HCEC 1CT (cell line): Measurements from ENCODE around the gene ABAT.
A peak's percentile ranks its signal among the peaks of the same experiment; 100 is the strongest.
"Not testable (repeated sequence)": the region's sequence is repeated elsewhere in the genome, so short reads cannot be mapped to it uniquely, and the experiment has no call there.

ENCODE experiments used
- DNase-seq: peaks from one replicate; pipeline ENCODE4 v3.0.0-alpha.2; 2017

Gene ABAT

DNA sequence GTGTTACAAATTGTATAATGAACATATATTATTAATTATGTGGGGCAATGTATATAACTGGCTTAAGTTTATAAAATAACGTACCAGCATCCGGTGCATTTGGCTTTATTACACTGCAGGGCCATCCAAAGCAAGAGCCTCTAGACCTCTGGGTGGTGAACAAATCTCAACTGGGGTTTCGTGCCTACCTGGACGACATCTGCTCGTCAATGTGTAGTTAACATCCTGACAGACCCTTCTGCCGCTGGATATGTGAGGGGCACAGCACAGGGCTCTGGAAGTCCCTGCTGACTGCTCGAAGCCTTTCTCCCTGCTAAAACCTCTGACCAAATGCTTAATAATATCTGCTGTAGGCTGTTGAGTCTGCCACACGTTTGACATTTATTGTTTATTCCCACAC lies 120.7 kb downstream of the ABAT start:
- DNase-seq: no peak

DNA sequence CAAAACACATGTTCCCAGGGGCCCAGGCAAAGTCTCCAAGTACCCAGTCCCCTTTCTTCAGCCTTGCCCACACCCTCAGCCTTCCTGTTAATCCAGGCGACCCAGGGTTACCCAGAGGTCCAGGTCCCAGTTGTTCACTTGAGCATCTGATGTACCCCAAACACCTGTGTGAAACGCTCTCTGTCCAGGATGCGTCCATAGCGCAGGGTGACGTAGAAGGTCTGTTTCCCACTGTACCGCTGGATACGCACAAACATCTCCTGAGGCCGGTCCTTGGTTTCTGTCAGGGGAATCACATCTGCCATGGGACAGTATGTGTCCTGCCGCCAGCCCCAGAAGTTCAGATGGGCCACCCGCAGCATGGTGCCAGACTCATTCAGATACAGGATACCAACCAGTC lies 121.4 kb downstream of the ABAT start:
- no peak for DNase-seq

DNA sequence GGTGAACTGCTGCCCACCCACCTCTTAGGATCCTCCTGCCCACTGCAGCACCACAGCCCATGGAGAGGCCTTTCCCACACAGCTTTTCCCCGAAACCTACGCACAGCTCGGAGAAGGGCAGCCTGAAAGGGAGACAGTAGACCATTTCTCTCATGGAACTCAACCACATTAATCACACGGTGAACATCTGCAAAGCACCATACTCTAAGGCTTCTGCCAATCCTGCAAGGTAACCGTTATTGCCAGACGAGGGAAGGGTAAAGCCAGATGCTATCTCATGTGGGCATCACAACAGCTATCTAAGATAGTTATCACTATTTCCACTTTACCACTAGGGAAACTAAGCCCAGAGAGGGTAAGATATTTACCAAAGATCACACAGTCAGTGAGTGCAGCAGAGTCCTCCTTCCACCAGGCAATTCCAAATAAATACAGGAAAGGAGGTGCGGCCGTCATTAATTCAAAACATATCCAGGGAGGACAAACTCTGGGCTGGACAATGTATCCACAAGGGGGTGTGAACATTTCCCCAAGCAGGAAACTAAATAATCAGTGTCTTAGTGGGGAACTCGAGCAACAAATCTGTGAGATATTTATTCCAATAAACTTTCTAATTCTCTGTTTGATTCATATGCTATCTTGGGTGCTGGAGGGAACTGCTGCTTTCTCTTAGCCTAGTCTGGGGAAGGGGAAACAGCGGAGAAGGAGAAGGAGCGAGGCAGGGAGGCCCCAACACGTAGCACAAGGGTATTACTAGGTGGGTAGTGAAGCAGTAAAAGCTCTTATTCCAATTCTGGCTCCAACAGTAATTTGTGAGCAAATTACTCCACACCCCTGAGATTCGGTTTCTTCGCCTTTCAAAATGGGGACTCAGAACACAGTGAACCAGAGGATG lies 122.3 kb downstream of the ABAT start:
- no peak for DNase-seq

DNA sequence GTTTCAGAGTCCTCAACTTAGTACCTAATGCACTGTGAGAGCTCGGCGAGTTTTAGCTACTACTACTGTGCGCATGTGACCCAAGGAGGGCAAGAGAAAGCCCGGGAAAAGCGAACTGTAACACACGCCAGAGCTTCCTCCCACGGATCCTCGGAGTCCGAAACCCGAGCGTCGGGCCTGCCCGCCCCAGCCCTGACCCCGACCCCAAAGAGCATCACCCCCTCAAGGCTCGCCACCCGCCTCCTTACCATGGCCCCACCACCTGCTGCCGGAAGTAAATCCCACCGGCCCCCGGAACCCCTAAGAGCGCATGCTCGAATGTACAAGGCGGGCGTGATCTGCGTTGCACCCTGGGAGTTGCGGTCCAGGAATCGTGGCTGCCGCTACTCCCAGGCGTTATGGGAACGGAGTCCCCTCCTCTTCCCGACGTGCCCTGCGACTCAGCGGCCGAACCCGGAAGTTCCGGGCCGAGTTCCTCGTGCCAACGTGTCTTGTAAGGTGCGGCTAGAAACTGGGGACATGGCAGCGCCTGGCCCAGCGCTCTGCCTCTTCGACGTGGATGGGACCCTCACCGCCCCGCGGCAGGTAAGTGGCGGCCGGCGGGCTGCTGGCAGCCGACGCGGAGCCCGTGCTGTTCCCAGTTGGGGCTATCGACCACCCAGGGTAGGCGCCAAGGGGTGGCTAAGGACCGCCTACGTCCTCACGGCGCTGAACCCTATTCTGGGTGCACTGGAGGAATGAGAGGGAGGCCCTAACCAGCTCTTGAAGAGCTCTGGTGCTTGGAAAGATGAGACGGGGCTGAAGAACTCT lies 123.2 kb downstream of the ABAT start, which contains the start of the genes PMM2 and TMEM186:
TSS of gene PMM2 (plus strand) at position 476 of the 810 bp plus-strand sequence. CDS start at position 520, 44 bp downstream.
TSS of gene TMEM186 (minus strand) at position 276 of the 810 bp plus-strand sequence. CDS start at position 251, 25 bp downstream.
- DNase-seq: peak; percentile 97

DNA sequence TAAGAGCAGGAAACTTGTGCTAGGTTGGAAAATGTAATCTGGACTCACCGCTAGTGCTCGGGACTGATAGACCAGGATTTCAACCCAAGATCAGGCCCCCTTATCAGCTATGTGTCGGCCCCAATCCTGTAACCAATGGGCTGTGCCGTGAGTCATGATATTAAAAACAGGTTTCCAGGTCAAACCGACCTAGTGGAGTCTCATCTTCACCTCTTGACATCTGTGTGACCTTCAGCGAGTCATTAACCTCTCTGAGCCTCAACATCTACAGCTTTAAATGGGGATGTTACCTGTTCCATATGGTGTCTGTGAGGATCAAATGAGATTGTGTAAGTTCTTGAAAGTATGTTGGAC lies 123.7 kb downstream of the ABAT start:
- peak; percentile 31 for DNase-seq

DNA sequence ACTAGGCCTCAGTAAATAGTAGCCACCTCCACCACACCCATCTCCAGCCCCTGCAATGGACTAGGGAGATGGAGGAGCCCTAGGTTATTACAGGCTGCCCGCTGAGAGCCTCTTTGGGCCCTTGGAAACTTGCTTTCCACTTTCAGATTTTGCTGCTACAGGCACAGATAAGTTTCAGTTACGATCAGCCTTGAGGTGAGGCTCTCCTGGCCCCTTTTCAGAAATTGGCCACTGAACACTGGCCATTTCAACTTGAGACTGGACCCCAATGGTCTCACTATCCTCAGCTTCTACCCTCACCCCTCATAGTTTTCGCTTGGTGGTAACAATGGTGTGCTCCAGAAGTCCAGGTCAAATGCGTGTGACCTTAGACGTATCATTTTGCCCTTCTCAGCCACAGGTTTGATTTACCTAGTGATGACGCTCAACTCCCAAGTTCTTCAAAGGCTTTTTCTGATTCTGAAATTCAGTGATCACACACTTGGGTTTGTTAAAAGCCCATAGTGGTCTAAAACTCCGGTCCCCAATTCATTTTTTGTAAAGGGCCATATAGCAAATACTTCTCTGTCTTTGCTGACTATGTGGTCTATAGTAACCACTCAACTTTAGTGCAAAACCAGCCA lies 124.2 kb downstream of the ABAT start:
- DNase-seq: no peak

DNA sequence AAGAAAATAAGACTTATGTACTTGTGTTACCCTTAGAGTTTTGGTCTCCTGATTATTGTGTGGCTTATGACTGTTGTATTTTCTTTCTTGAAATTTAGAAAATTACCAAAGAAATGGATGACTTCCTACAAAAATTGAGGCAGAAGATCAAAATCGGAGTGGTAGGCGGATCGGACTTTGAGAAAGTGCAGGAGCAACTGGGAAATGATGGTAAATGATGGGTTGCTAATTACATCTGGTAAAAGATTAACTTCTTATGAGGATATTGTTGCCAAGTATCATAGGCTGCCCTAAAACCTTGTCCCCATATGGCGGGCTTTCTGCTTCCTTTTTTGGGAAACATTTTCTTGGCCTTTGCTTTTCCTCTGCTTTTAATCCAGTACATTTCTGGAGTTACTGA lies 127.3 kb downstream of the ABAT start:
- no peak for DNase-seq

DNA sequence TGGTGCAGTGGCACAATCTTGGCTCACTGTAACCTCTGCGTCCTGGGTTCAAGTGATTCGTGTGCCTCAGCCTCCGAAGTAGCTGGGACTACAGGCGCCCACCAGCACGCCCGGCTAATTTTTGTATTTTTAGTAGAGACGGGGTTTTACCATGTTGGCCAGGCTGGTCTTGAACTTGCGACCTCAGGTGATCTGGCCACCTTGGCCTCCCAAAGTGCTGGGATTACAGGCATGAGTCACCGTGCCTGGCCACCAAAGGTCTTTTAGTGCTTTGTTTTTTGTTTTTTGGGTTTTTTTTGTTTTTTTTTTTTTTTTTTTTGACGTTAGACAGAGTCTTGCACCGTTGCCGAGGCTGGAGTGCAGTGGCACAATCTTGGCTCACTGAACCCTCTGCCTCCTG lies 129.3 kb downstream of the ABAT start:
- not testable (repeated sequence) for DNase-seq

DNA sequence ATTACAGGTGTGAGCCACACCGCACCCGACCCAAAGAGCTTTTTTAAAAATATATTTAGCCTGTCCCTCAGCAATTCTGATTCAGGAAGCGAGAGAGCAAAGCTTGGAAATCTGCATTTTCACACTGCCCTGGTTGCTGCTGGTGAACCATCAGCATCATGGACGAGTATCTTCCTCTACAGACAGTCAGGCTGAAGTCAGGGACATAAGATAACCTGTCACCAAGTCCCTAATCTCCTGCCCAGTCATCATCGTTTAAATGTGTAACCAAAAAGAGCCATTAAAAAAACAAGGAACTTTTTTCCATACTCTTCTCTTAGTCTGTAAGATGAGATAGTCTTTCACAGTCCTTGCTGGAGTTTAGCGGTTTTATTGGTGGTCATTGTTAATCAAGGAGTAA lies 129.9 kb downstream of the ABAT start:
- no peak for DNase-seq

DNA sequence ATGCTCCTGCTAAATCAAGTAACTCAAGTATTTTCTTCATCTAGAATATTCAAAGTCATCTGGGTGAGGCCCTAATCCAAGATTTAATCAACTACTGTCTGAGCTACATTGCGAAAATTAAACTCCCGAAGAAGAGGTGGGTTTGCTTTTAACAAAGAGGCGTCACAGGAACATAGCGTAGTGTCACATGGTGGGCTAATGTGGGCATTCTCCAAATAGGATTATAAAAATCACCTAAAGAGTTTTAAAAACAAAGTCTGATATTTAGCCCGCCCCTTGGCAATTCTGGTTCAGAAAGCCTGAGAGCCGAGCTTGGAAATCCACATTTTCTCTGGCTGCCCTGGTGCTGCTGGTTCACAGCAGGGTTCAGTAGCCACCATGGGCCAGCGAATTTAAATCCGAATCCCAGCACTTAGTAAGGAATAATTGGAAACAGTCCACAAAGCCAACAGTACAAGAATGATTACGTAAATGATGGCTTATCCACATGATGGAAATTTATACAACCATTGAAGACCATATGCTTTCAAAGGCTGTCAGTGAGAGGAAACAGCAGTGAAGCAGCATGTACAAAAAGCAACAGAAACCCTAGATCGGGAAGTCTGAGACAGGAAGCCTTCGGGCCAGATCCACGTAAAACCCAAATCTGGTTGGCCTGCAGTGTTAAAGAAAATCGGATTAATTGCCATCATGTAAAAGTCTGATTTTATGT lies 132.0 kb downstream of the ABAT start:
- no peak for DNase-seq

DNA sequence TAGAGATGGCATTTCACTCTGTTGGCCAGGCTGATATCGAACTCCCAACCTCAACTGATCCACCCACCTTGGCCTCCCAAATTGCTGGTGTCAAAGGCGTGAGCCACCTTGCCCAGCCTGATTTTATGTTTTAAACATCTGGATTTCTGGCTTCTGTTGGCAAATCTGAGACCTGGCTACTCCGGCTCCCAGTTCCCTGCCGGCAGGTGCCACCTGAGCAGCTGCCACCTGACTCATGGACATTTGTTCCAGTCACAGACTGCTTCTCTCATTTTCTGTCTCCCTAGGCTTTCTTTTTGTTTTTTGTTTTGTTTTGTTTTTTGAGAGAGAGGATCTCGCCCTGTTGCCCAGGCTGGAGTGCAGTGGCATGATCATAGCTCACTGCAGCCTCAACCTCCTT lies 132.8 kb downstream of the ABAT start:
- no peak for DNase-seq

DNA sequence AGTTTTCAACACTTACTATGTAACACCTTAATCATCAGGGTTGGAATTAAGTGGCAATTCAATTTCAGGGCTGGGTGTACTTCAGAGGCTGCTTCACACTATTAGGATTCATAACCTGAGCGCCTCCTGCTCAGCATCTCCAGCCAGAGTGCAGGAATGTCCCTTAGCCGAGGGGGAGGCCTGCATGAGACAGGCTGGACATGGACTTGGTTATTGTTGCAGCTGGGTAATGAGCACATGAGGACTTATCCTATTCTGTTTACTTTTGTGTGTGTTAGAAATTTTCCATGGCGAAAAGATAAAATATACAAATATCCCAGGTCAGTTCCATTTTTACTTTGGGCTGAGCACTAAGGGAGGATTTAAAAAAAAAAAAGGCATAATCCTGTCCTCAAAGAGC lies 133.6 kb downstream of the ABAT start:
- DNase-seq: no peak

DNA sequence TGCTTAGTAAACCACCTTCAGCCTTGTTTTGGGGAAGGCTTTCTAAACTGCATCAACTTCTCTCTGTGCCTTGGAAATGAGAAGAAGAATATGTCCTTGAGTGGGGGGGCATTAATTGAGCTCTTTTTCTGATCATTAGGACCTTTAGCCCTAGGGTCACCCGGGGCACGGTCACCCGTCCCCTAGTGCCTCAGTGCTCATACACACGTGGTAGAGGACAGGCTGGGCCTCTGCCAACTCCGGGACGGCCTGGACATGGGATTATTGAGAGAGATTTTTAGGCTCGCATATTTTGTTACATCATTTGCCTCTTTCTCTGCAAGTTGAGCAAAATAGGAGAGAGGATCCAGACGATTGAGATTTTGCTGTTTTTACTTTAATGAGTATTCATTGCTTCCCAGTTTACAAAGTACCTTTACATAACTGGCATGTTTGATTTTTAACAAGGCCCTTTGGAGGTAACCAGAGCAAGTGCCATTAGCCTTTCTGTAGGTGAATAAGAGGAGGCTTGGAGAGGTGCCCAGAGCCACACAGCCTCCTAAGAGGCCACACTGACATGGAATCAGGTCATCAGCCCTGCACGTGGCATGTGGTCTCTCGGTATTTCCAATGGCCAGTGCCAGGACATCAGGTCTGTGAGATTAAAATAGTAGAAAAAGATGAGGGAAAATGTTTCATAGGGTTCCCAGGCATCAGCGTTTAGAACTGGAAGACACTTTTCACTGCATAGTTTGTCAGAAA lies 134.4 kb downstream of the ABAT start:
- no peak for DNase-seq

DNA sequence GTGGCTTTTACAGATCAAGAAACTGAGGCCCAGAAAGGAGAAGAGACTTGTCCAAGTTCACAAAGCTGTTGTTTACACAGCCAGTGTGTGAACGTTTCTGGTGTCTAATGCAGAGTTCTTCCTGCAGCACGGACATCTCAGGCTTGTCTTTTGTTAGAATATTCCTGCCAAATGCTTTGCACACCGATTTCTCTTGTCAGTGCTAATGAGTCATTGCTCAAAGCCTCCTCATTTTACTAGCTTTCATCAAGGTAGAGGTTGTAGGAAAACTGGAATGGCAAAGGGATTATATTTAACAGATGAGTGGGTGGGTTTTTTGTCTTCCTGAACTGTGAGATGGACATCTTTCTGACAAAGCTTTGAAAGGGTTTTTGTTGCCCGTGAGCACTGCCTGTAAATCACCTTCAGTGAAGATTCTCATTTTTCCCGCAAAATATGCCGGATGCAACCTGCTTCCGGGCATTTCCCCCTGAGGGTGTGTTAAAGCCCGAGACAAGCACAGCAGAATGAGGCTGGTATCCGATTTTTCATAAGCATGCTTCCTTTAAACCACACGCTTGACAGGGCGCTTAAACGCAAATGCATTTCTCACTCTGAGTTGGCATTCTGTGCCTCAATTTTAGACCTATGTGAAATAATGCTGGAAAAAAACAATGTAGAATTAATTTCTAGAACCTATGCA lies 137.9 kb downstream of the ABAT start:
- DNase-seq: no peak

DNA sequence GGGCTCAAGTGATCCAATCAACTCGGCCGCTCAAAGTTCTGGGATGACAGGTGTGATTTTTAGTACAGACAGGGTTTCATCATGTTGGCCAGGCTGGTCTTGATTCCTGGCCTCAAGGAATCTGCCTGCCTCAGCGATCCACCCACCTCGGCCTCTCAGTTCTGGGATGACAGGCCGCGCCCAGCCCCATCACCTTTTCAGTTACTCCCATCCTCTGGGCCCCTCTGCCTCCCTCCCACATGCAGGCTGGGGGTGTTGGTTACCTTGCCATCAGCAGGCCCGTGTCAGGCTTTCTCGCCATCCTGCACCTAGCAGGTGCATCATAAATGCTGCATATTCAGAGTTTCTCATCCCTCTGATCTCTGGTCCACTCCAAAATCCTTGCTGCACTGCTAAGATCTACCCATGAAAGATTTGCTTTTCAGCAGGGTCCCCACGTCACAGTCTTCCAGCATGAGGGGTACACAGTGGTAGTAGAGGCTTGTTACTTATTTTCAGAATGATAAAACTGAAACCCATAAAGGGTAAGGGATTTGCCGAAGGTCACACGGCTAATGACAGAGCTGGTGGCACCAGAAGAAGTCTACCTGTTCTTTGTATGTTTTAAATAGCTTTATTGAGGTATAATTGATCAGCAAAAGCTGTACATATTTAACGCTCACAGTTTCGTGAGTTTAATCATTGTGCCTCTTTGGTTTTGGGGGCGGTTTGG lies 139.8 kb downstream of the ABAT start:
- DNase-seq: no peak

DNA sequence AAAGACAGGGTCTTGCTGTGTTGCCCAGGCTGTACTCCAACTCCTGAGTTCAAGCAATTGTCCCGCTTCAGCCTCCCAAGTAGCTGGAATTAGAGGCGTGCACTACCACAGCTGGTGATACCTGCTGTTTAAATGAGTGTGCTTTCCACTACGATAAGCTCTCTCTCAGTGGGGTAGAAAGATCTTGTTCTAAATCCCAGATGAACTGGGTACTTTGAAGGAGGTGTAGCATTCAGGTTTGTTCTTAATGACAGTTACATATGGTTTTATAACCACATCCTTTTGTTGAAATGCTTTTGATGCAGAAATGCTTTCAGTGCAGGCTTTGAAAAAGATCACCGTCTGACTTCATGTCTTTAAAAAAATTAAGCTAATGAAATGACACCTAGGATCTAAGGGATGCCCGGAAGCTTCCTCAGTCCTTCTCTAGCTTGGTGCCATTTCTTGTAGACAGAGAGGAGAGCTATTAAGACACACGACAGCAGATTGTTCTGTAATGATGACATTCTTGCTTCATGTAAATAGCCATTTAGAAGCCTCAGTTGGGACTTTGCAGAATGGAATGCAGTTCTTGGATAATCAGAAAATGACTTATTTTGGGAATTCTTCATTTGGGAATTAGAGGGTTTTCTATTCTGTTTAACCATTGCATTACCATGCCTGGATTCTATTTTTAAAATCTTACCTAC lies 142.7 kb downstream of the ABAT start:
- DNase-seq: no peak

DNA sequence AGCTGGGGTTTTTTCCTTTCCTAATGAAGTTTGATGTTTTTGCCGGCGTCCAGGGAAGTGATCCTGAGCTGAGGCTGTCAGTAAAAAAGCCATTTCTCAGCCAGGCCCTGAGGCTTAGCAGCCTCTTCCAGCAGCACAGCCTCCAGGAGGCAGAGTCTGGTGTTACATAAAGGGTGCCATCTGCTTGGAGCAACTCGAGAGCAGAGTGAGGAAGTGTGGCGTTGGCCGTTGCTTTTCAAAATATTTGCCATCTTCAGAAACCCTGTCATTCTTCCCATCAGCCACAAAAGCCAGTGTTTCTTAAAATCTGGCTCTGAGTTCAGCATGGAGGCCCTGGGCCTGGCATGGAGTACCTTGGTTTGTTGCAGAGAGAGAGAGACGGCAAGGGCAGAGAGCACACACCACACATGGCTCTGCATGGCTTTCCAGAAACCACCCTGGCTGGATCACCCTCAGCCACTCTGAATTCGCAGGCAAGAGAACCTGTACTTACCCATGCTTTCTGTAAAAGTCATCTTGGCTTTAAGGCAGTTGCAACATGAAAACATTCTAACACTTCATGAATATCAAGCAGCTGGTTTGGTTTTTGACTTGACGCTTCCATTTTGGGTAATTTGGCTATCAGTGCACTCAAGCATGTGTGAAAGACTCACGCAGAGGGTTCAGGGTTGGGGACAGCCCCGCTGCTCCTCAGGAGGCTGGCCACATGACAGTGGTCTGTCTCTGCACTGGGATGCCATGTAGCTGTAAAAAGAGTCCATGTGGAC lies 144.3 kb downstream of the ABAT start:
- DNase-seq: no peak

DNA sequence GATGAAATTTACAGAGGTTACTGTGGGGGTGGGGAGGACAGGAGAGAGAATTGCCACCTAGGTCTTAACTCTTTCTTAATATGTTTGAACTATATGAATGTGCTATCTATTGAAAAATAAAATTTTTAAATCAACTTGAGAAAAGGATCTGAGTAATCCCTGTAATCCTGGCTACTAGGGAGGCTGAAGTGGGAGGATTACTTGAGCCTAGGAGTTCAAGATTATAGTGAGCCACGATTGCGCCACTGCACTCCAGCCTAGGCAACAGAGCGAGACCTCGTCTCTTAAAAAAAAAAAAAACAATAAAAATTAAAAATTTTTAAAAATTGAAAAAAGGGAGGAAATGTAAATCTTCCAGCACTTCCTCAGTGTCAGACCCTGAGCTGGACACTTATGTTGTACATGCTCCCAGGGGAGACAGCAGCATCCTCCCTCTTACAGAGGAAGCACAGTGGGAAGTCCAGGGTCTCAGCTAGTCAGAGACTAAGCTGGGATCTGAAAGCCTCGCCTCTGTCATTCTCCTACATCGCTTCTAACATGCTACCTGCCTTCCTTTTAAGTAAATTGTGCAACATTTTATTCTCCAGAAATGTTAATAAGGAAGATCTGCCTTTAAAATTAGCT lies 145.1 kb downstream of the ABAT start:
- no peak for DNase-seq

DNA sequence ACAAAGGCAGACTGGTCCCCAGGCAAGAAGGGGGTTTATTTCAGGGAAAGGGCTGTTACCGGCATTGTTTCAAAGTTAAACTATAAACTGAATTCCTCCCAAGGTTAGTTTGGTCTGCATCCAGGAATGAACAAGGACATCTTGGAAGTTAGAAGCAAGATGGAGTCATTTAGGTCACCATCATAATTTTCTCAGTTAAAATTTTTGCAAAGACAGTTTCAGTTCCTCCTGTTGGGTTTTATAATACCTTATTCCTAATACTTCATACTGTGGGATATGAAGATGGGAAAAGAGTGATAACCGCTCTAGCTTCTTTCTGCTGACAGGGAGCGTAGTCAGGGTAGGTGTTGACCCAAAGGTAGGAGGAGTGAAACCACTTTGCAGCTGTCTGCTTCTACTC lies 148.0 kb downstream of the ABAT start:
- no peak for DNase-seq
